ENCODE data around the gene LCTL. TPM values are rescaled to one million over a fixed set of nuclear protein-coding genes. Genes with fewer than 3 reads are reported as not detected.

The LCTL gene
- 0.43 TPM in 1 of 2 replicates, not detected in the other for total RNA-seq

GRCh38 chr15:66565741-66566144, at the start of gene LCTL:
LCTL (minus strand) TSS chr15:66565998; CDS start chr15:66565365, 633 bp downstream.

GRCh38 chr15:66504563-66505429, 61.0 kb downstream of the LCTL start, which contains the start of the genes RPL4 and ZWILCH:
RPL4 (minus strand) TSS chr15:66504855; CDS start chr15:66504790, 65 bp downstream.
ZWILCH (plus strand) TSS chr15:66505326; CDS start chr15:66505339, 13 bp downstream.

Other genes with a start within 250 kb of the LCTL start
- gene TIPIN, start 209.3 kb downstream of the LCTL start, total RNA-seq, result 4.3 and 7.6 TPM in 2 replicates
- 27.1 and 28.5 TPM in 2 replicates for gene MAP2K1, start 179.1 kb downstream of the LCTL start, total RNA-seq
- gene SNAPC5, start 68.2 kb downstream of the LCTL start, total RNA-seq, result 18.6 and 21.8 TPM in 2 replicates
- 1,966 and 2,559 TPM in 2 replicates for gene RPL4, start 61.1 kb downstream of the LCTL start, total RNA-seq
- gene ZWILCH, start 60.7 kb downstream of the LCTL start, total RNA-seq, result 11.1 and 11.8 TPM in 2 replicates
- gene SMAD6, start 136.2 kb upstream of the LCTL start, total RNA-seq, result 11.6 and 19.9 TPM in 2 replicates